HG03159 (cell line): Measurements from ENCODE around the gene JAKMIP1.

Experiments
- ATAC-seq: cut with Tn5 transposase; IDR thresholded peaks from one replicate; pipeline ENCODE4 v1.9.1; 2021; ENCODE audit warnings: mild to moderate bottlenecking, moderate library complexity; ENCODE audit not compliant: unreplicated experiment

The JAKMIP1 gene

GRCh38 chr4:6106156-6106555, 94.2 kb downstream of the JAKMIP1 start:
- no peak for ATAC-seq

GRCh38 chr4:6105311-6105911, 94.9 kb downstream of the JAKMIP1 start:
- no peak for ATAC-seq

GRCh38 chr4:6104541-6105130, 95.7 kb downstream of the JAKMIP1 start:
- ATAC-seq = no peak

- no peak for ATAC-seq
These were observed 102.8 kb downstream of the JAKMIP1 start for GRCh38 chr4:6097581-6097980.

GRCh38 chr4:6095897-6096296, 104.5 kb downstream of the JAKMIP1 start:
- no peak for ATAC-seq

- no peak for ATAC-seq
These were observed 105.2 kb downstream of the JAKMIP1 start for GRCh38 chr4:6095023-6095752.

- no peak for ATAC-seq
These were observed 106.7 kb downstream of the JAKMIP1 start for GRCh38 chr4:6093671-6094070.

- no peak for ATAC-seq
These were observed 107.4 kb downstream of the JAKMIP1 start for GRCh38 chr4:6092971-6093370.

- no peak for ATAC-seq
These were observed 108.2 kb downstream of the JAKMIP1 start for GRCh38 chr4:6092131-6092530.

GRCh38 chr4:6090931-6091330, 109.4 kb downstream of the JAKMIP1 start:
- no peak for ATAC-seq

GRCh38 chr4:6088950-6089349, 111.4 kb downstream of the JAKMIP1 start:
- ATAC-seq = no peak

GRCh38 chr4:6087669-6088341, 112.5 kb downstream of the JAKMIP1 start:
- no peak for ATAC-seq

GRCh38 chr4:6086846-6087245, 113.5 kb downstream of the JAKMIP1 start:
- no peak for ATAC-seq

- ATAC-seq = no peak
These were observed 114.4 kb downstream of the JAKMIP1 start for GRCh38 chr4:6085691-6086628.

GRCh38 chr4:6085028-6085690, 115.2 kb downstream of the JAKMIP1 start:
- no peak for ATAC-seq

- ATAC-seq = no peak
These were observed 120.4 kb downstream of the JAKMIP1 start for GRCh38 chr4:6079965-6080364.

GRCh38 chr4:6078560-6078959, 121.8 kb downstream of the JAKMIP1 start:
- no peak for ATAC-seq

GRCh38 chr4:6076391-6076790, 124.0 kb downstream of the JAKMIP1 start:
- ATAC-seq = no peak

GRCh38 chr4:6074758-6075157, 125.6 kb downstream of the JAKMIP1 start:
- ATAC-seq = no peak
